IMR-90 (cell line): ENCODE data around the gene LYPD3. TPM values are rescaled to one million over a fixed set of nuclear protein-coding genes. Genes with fewer than 3 reads are reported as not detected.

Experiments
- ATAC-seq: fragments of 200-7000 bp; cut with Tn5 transposase; 2 replicates; pipeline ENCODE4 v1.9.1; 2020; ENCODE audit warnings: low read depth, mild to moderate bottlenecking, moderate library complexity
- BruUV-seq: library from RNA; stranded (reverse); fragments of 400-500 nt; replicated peaks from 2 replicates; lab custom pipeline; 2021; lab: Mats Ljungman, UMichigan
- CTCF ChIA-PET: fragments of 300-600 bp; formaldehyde crosslinking; extraction: SDS; loops from one replicate; lab custom pipeline; 2021; ENCODE audit warnings: antibody characterized with exemption; lab: Yijun Ruan, JAX
- POLR2A ChIA-PET: fragments of 300-600 bp; sonication (Branson Sonifier 250); formaldehyde crosslinking; loops from one replicate; lab custom pipeline; 2022; ENCODE audit warnings: antibody characterized with exemption; ENCODE audit not compliant: unreplicated experiment; lab: Charles Lee
- DNase-seq: peaks from one replicate; pipeline ENCODE4 v3.0.0; 2013
- H2AFZ ChIP-seq: replicated peaks from 2 replicates; pipeline ENCODE3; 2013; ENCODE audit warnings: low read length, mild to moderate bottlenecking; ENCODE audit not compliant: poor library complexity
- H2AK5ac ChIP-seq: 2 replicates; pipeline ENCODE4 v1.6.1; 2013; ENCODE audit warnings: low read depth, low read length, inconsistent platforms
- H2AK9ac ChIP-seq: replicated peaks from 2 replicates; pipeline ENCODE3; 2013; ENCODE audit warnings: mild to moderate bottlenecking, low read depth, low read length, moderate library complexity; ENCODE audit not compliant: poor library complexity
- H2BK120ac ChIP-seq: 2 replicates; pipeline ENCODE4 v1.6.1; 2013; ENCODE audit warnings: low read depth, low read length, inconsistent platforms
- H2BK15ac ChIP-seq: 3 replicates; pipeline ENCODE4 v1.6.1; 2013; ENCODE audit warnings: low read depth, low read length, inconsistent platforms
- H2BK20ac ChIP-seq: 2 replicates; pipeline ENCODE4 v1.6.1; 2013; ENCODE audit warnings: low read depth, mild to moderate bottlenecking, inconsistent platforms, low read length, moderate library complexity
- H2BK5ac ChIP-seq: 2 replicates; pipeline ENCODE4 v1.6.1; 2013; ENCODE audit warnings: mild to moderate bottlenecking, low read depth, low read length, inconsistent platforms; ENCODE audit not compliant: poor library complexity, severe bottlenecking
- H3K14ac ChIP-seq: replicated peaks from 2 replicates; pipeline ENCODE4 v1.6.1; 2013; ENCODE audit warnings: low read depth, low read length, inconsistent platforms
- H3K18ac ChIP-seq: 2 replicates; pipeline ENCODE4 v1.6.1; 2013; ENCODE audit warnings: low read depth, low read length, control low read depth
- H3K23ac ChIP-seq: 2 replicates; pipeline ENCODE4 v1.6.1; 2013; ENCODE audit warnings: low read depth, low read length, inconsistent platforms
- H3K27ac ChIP-seq: 2 replicates; pipeline ENCODE4 v1.5.1; 2013; ENCODE audit warnings: mild to moderate bottlenecking, control low read depth, low read length; ENCODE audit not compliant: insufficient read depth
- H3K27me3 ChIP-seq: 2 replicates; pipeline ENCODE4 v1.6.1; 2013; ENCODE audit warnings: low read length; ENCODE audit not compliant: control insufficient read depth, insufficient read depth
- H3K36me3 ChIP-seq: 2 replicates; pipeline ENCODE4 v1.6.1; 2013; ENCODE audit warnings: low read length, mixed read lengths; ENCODE audit not compliant: control insufficient read depth, insufficient read depth
- H3K4ac ChIP-seq: 2 replicates; pipeline ENCODE4 v1.6.1; 2013; ENCODE audit warnings: low read depth, low read length, inconsistent platforms
- H3K4me1 ChIP-seq: 2 replicates; pipeline ENCODE4 v1.6.1; 2013; ENCODE audit warnings: low read length, mixed read lengths; ENCODE audit not compliant: control insufficient read depth, insufficient read depth
- H3K4me2 ChIP-seq: 2 replicates; pipeline ENCODE4 v1.6.1; 2013; ENCODE audit warnings: low read depth, mild to moderate bottlenecking, control low read depth, low read length, moderate library complexity
- H3K4me3 ChIP-seq: 2 replicates; pipeline ENCODE4 v1.5.1; 2013; ENCODE audit warnings: low read depth, mild to moderate bottlenecking, control low read depth, low read length, moderate library complexity; ENCODE audit not compliant: insufficient read depth
- H3K56ac ChIP-seq: 2 replicates; pipeline ENCODE4 v1.6.1; 2013; ENCODE audit warnings: low read length, inconsistent platforms; ENCODE audit not compliant: insufficient read depth; ENCODE audit errors: extremely low read depth
- H3K79me1 ChIP-seq, 2 experiments: 2 replicates each; pipeline ENCODE4 v1.6.1; 2013; ENCODE audit warnings: low read length in 2 of 2, inconsistent platforms in 1 of 2, low read depth in 1 of 2
- H3K9ac ChIP-seq: 2 replicates; pipeline ENCODE4 v1.6.1; 2013; ENCODE audit warnings: low read depth, low read length, control low read depth
- H3K9me1 ChIP-seq: 2 replicates; pipeline ENCODE4 v1.6.1; 2013; ENCODE audit warnings: low read length, inconsistent platforms; ENCODE audit not compliant: insufficient read depth
- H3K9me3 ChIP-seq: 2 replicates; pipeline ENCODE4 v1.6.1; 2013; ENCODE audit warnings: low read length; ENCODE audit not compliant: control insufficient read depth, insufficient read depth
- H4K20me1 ChIP-seq: 2 replicates; pipeline ENCODE4 v1.6.1; 2013; ENCODE audit warnings: low read length, inconsistent platforms; ENCODE audit not compliant: insufficient read depth
- H4K5ac ChIP-seq: 2 replicates; pipeline ENCODE4 v1.6.1; 2013; ENCODE audit warnings: mild to moderate bottlenecking, low read depth, low read length, control low read depth
- H4K8ac ChIP-seq, 2 experiments: 2 replicates each; pipeline ENCODE4 v1.6.1; 2013; ENCODE audit warnings: low read depth in 2 of 2, low read length in 2 of 2, control low read depth in 1 of 2, inconsistent platforms in 1 of 2
- H4K91ac ChIP-seq: 2 replicates; pipeline ENCODE4 v1.6.1; 2013; ENCODE audit warnings: low read depth, low read length, inconsistent platforms; ENCODE audit not compliant: insufficient read depth
- BHLHE40 ChIP-seq: fragments of 150-350 bp; IDR thresholded peaks from 2 replicates; pipeline ENCODE4 v1.6.1; 2016; ENCODE audit warnings: mild to moderate bottlenecking, low read depth, low read length
- CEBPB ChIP-seq: IDR thresholded peaks from 2 replicates; pipeline ENCODE4 v1.6.1; 2012; ENCODE audit warnings: low read depth, low read length, improper control_type of control experiment
- CHD1 ChIP-seq: IDR thresholded peaks from 2 replicates; pipeline ENCODE4 v1.6.1; 2012; ENCODE audit warnings: low read depth, low read length, improper control_type of control experiment
- ELK1 ChIP-seq: fragments of 150-350 bp; IDR thresholded peaks from 2 replicates; pipeline ENCODE4 v1.6.1; 2016; ENCODE audit warnings: low read depth, mild to moderate bottlenecking, low read length, moderate library complexity, borderline replicate concordance
- FOS ChIP-seq: fragments of 150-350 bp; IDR thresholded peaks from 2 replicates; pipeline ENCODE4 v1.6.1; 2016; ENCODE audit warnings: low read depth, low read length
- MAFK ChIP-seq: IDR thresholded peaks from 2 replicates; pipeline ENCODE4 v1.6.1; 2012; ENCODE audit warnings: low read depth, low read length, improper control_type of control experiment
- MAZ ChIP-seq: IDR thresholded peaks from 2 replicates; pipeline ENCODE4 v1.6.1; 2012; ENCODE audit warnings: low read depth, mild to moderate bottlenecking, low read length, improper control_type of control experiment, moderate library complexity, borderline replicate concordance
- MXI1 ChIP-seq: IDR thresholded peaks from 2 replicates; pipeline ENCODE4 v1.6.1; 2012; ENCODE audit warnings: low read depth, mild to moderate bottlenecking, low read length, moderate library complexity, borderline replicate concordance
- RAD21 ChIP-seq: IDR thresholded peaks from 2 replicates; pipeline ENCODE4 v1.6.1; 2012; ENCODE audit warnings: low read length, improper control_type of control experiment
- RCOR1 ChIP-seq: IDR thresholded peaks from 2 replicates; pipeline ENCODE4 v1.6.1; 2012; ENCODE audit warnings: mild to moderate bottlenecking, low read length, improper control_type of control experiment; ENCODE audit not compliant: insufficient replicate concordance
- RFX5 ChIP-seq: IDR thresholded peaks from 2 replicates; pipeline ENCODE4 v1.8.0; 2012; ENCODE audit warnings: low read depth, mild to moderate bottlenecking, low read length, moderate library complexity
- WGBS, 2 experiments: methylation state at CpG; one replicate each; pipeline versions ENCODE4 v1.1.5 to v1.1.7; 2013; ENCODE audit warnings: missing lambda C conversion rate in 2 of 2; ENCODE audit not compliant: insufficient read length in 1 of 2; ENCODE audit errors: extremely low coverage in 2 of 2; 5-methylcytosine and 5-hydroxymethylcytosine counted together
- dilution Hi-C: fragments of 300-500 bp; cut with HindIII; formaldehyde crosslinking; loops from one replicate; pipeline ENCODE4 v1.14.3; 2018; ENCODE audit warnings: low sequenced_read_pairs; ENCODE audit not compliant: unreplicated experiment
- in situ Hi-C: fragments of 300-500 bp; cut with MboI; formaldehyde crosslinking; loops from 3 replicates; pipeline ENCODE4 v1.14.3; 2019; ENCODE audit warnings: low sequenced_read_pairs, inconsistent platforms, mixed read lengths
- intact Hi-C: fragments of 100-400 bp; cut with micrococcal nuclease; formaldehyde crosslinking; loops from 2 replicates; pipeline ENCODE4 v1.10.0; 2022
- polyA plus RNA-seq, 3 experiments: library from polyadenylated mRNA; depleted of rRNA; stranded (reverse); fragments of >200 nt; gene quantifications; 2 replicates each; pipeline ENCODE4 v1.2.3, GENCODE V29; 2012; ENCODE audit warnings: low replicate concordance in 1 of 3
- total RNA-seq: library from RNA; depleted of rRNA; stranded (reverse); fragments of >200 nt; gene quantifications from 2 replicates; pipeline ENCODE4 v1.2.3, GENCODE V29; 2012
- TF ChIP-seq, protein P1 (sequence below): conservative IDR thresholded peaks from 2 replicates; pipeline ENCODE4 v1.5.1; 2012; ENCODE audit warnings: mild to moderate bottlenecking, low read depth, low read length, improper control_type of control experiment
- TF ChIP-seq, protein P2 (sequence below): fragments of 150-350 bp; IDR thresholded peaks from 2 replicates; pipeline ENCODE4 v1.6.1; 2017; ENCODE audit warnings: mild to moderate bottlenecking, antibody characterized with exemption, low read length, low read depth

LYPD3 gene
- total and polyA plus RNA-seq, 2 of the 4 experiments (the other 2 are of a cell fraction) = 0.18 to 1.1 TPM

GRCh38 chr19:43505186-43505456 lies 39.7 kb upstream of the LYPD3 start:
- no peak overlapping the region for H4K5ac ChIP-seq
- H4K91ac ChIP-seq = peak overlapping the region; percentile 20; the same call in 1 of the 2 replicates
- WGBS, 2 experiments = no CpG with 5 or more reads among the region's 3 CpGs
- BruUV-seq = no TSS peak
- H3K27ac ChIP-seq = no peak overlapping the region
- dilution Hi-C loops (no loop called here), intact Hi-C loops (no loop called here), in situ Hi-C loops (no loop called here)
- H3K23ac ChIP-seq = no peak overlapping the region
- ATAC-seq (no peak), DNase-seq (no peak)
- peaks cover 0 to 16% of the 10 kb centered on the region in 2 experiments; a peak in 3 of 4 replicates for H3K79me1 ChIP-seq
- peak overlapping the region; percentile 38 for H3K4ac ChIP-seq
- H3K14ac ChIP-seq = no peak overlapping the region
- H3K18ac ChIP-seq = no peak overlapping the region
- no peaks in the 10 kb centered on the region for H4K20me1 ChIP-seq
- no peak overlapping the region for H2AK5ac ChIP-seq
- no peaks in the 10 kb centered on the region for H3K9me1 ChIP-seq
- no peak for TF ChIP-seq MXI1
- TF ChIP-seq BHLHE40 = no peak
- TF ChIP-seq ELK1 = no peak
- no peak for TF ChIP-seq MAFK
- no peak for TF ChIP-seq RAD21
- no peak for TF ChIP-seq CEBPB
- no peak for TF ChIP-seq FOS
- TF ChIP-seq RFX5 = no peak
- no peak for TF ChIP-seq MAZ
- TF ChIP-seq, protein P1, sequence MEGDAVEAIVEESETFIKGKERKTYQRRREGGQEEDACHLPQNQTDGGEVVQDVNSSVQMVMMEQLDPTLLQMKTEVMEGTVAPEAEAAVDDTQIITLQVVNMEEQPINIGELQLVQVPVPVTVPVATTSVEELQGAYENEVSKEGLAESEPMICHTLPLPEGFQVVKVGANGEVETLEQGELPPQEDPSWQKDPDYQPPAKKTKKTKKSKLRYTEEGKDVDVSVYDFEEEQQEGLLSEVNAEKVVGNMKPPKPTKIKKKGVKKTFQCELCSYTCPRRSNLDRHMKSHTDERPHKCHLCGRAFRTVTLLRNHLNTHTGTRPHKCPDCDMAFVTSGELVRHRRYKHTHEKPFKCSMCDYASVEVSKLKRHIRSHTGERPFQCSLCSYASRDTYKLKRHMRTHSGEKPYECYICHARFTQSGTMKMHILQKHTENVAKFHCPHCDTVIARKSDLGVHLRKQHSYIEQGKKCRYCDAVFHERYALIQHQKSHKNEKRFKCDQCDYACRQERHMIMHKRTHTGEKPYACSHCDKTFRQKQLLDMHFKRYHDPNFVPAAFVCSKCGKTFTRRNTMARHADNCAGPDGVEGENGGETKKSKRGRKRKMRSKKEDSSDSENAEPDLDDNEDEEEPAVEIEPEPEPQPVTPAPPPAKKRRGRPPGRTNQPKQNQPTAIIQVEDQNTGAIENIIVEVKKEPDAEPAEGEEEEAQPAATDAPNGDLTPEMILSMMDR = no peak
- TF ChIP-seq RCOR1 = no peak
- TF ChIP-seq, protein P2, sequence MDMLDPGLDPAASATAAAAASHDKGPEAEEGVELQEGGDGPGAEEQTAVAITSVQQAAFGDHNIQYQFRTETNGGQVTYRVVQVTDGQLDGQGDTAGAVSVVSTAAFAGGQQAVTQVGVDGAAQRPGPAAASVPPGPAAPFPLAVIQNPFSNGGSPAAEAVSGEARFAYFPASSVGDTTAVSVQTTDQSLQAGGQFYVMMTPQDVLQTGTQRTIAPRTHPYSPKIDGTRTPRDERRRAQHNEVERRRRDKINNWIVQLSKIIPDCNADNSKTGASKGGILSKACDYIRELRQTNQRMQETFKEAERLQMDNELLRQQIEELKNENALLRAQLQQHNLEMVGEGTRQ = no peak
- TF ChIP-seq CHD1 = no peak
- no peak overlapping the region for H2BK15ac ChIP-seq
- CTCF ChIA-PET = interaction anchor here (2.1 kb wide), 1 partner anchor 14 kb away, joined by 9 read pairs; no protein-coding TSS in a partner anchor
- H3K4me1 ChIP-seq = peaks cover 4% of the 10 kb centered on the region; the same call in 1 of the 2 replicates
- H3K4me3 ChIP-seq = no peak overlapping the region
- H3K9me3 ChIP-seq = no peaks in the 10 kb centered on the region
- no peaks in the 10 kb centered on the region for H3K27me3 ChIP-seq
- peak overlapping the region; percentile 24 to 86; a peak in 2 of 4 replicates for H4K8ac ChIP-seq
- no peak overlapping the region for H2BK120ac ChIP-seq
- H3K36me3 ChIP-seq = peaks cover 15% of the 10 kb centered on the region
- POLR2A ChIA-PET = no interaction called here
- no peak overlapping the region for H2BK20ac ChIP-seq
- no peak overlapping the region for H3K4me2 ChIP-seq
- H2BK5ac ChIP-seq = no peak overlapping the region
- peak overlapping the region; percentile 96 for H2AFZ ChIP-seq
- H3K56ac ChIP-seq = no peak overlapping the region
- H3K9ac ChIP-seq = no peak overlapping the region
- H2AK9ac ChIP-seq = no peak overlapping the region
